HCEC 1CT (cell line): Measurements from ENCODE around the gene IL31RA.

Experiments used
- DNase-seq: peaks from one replicate; pipeline ENCODE4 v3.0.0-alpha.2; 2017

The IL31RA gene

GRCh38 chr5:55860709-55861108 is 9.6 kb downstream of the IL31RA start:
- no peak for DNase-seq

DNA sequence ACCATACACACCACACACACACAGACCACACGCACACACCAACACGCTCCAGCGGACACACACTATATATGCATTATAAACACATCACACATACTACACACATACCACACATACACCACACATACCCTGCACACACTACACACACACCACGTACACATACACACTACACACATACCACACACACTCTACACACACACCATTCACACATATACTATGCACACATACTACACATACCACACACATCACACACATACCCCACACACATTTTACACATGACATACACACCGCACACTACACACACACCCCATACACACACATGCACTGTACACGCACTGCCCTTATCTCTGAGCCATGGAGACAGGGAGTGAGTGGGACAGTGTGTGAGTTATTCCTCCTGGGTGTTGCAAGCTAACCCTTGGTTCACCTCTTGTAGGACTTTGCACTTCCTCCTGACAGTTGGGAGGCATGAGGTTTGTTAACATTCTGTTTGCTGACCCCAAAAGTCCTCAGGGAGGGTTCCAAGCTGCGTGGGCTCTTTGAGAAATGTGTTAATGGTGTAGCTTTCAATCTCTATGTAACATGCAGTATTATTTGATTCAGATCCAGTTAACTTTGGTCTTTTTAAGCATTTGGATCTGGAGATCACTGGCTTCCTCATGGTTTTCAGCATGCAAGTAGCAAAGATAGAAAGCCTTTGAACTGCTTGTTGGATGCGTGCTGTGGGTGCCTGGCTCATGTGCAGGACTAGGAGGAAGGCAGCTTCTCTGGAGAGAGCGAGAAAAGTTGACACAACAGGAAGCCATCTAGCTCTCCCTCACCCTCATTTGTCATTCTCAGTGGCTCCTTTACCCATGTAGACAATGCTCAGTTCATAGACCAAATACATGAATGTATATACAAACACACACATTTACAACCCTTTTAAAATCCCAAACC is 13.7 kb downstream of the IL31RA start:
- peak; percentile 10 for DNase-seq

DNA sequence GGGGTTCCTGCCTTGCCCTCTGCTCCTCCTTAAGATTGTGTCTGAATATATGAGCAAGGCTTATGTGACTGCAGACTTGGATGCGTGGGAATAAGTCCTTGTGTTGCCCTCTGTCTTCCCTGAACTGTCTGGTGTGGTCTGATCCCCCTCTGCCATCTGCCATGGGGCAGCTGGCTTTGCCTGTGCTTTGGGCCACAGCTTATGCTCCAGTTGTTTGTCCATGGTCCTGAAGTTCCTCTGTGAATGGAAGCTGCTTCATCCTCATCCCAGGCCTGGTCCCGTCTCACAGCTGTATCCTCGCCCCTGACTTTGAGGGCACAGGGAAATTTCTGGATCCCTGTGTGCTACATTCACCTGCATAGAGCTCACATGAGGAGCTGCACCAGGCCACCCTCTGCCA is 14.7 kb downstream of the IL31RA start:
- no peak for DNase-seq

- no peak for DNase-seq
Observed at GRCh38 chr5:55866485-55866884, 15.3 kb downstream of the IL31RA start.

- DNase-seq = no peak
Observed at GRCh38 chr5:55866934-55867333, 15.8 kb downstream of the IL31RA start.

GRCh38 chr5:55868846-55869245 is 17.7 kb downstream of the IL31RA start:
- DNase-seq = peak; percentile 100

- DNase-seq = no peak
Observed at GRCh38 chr5:55869847-55870246, 18.7 kb downstream of the IL31RA start.

- DNase-seq = no peak
Observed at GRCh38 chr5:55873234-55873633, 22.1 kb downstream of the IL31RA start.

- DNase-seq = no peak
Observed at GRCh38 chr5:55877655-55878054, 26.5 kb downstream of the IL31RA start.

DNA sequence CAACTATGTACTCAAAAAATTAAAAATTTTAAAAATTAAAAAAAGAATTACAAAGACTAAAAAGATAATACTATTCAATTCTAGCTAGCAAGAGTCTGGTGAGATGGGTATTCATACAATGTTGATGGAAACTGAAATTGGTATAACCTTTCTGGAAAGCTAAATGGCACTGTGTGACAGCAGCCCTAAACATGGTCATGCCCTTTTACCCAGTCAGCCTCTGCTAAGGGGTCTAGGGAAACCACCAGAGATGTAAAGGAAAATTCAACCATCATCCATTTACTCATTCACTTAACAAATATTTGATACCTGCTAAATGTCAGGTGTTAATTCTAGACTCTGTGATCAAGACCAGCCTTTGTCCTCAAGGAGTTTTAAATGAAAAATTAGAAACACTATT is 29.3 kb downstream of the IL31RA start:
- DNase-seq = no peak

DNA sequence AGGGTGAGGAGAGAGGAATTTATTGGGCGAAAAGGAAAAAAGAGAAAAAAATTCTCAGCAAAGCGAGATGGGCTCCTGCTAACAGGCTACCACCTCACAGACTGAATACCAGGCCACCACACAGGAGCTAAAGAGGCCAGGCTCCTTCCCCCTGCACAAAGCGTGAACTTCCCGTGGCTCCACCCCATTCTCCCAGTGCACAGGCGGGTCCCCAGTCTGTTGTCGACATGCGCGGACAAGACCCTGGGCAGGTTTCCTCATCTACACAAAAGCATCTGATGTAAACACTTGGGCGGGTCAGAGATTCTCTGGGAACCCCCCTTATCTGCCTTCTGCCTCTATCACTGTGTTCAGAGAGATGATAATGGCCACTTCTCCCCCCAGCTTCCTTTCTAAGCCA is 34.2 kb downstream of the IL31RA start:
- no peak for DNase-seq

GRCh38 chr5:55888205-55888604 is 37.0 kb downstream of the IL31RA start:
- DNase-seq = no peak

GRCh38 chr5:55892479-55892878 is 41.3 kb downstream of the IL31RA start:
- DNase-seq = no peak

GRCh38 chr5:55894135-55894534 is 43.0 kb downstream of the IL31RA start:
- no peak for DNase-seq

- no peak for DNase-seq
Observed at GRCh38 chr5:55895346-55895745, 44.2 kb downstream of the IL31RA start.

DNA sequence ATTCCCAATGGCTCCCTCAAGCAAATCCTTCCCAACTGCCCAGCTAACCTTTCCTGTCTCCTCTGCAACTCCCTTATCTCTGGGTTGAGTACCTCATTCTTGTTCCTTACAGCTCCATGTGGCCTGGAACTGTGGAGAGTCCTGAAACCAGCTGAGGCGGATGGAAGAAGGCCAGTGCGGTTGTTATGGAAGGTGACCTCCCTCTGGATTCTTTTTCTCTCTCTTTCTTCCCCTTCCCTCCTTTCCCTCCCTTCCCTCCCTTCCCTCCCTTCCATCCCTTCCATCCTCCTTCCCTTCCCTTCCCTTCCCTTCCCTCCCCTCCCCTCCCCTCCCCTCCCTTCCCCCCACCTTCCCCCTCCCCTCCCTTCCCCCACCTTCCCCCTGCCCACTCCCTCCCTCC is 45.1 kb downstream of the IL31RA start:
- DNase-seq = no peak

DNA sequence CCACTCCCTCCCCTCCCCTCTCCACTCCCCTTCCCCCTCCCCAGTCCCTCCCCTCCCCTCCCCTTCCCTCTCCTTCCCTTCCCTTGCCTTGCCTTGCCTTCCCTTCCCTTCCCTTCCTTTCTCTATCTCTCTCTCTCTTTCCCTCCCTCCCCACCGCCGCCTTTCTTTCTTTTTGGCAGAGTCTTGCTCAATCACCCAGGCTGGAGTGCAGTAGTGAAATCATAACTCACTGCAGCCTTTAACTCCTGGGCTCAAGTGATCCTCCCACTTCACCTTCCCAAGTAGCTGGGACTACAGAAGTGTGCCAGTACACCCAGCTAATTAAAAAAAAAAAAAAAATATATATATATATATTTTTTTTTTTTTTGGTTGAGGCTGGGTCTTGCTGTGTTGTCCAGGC is 45.5 kb downstream of the IL31RA start:
- DNase-seq = no peak

DNA sequence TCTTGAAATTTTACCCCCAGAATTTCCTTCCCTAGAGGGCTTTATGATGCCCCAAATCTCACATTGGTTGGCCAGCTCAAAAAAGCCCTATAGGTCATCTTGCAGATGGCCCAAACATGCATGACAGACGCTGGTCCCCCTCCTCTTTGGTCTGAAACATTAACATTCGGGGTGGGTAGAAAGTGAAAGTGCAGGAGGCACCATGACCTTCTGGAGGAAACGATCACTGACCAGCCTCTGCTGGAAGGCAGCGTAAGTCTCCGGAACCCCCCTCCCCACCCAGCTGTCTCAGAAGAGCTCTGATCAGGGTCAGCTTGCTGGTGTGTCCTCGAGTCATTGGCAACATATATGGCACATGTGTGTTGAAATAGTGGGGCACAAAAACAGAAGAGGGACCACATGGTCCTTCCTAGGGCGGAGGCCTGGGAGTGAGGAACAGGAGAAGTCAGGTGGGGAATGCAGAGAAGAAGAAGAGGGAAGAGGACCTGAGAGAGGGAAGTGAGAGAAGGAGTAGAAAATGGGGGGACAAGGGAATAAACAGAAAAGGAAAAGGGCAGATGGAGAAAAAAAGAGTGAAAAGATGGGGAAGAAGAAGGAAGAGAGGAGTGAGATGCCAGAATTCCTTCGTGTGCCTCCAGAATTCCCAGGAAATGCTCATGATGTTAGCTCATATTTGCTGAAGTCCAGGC is 46.2 kb downstream of the IL31RA start:
- DNase-seq = no peak

DNA sequence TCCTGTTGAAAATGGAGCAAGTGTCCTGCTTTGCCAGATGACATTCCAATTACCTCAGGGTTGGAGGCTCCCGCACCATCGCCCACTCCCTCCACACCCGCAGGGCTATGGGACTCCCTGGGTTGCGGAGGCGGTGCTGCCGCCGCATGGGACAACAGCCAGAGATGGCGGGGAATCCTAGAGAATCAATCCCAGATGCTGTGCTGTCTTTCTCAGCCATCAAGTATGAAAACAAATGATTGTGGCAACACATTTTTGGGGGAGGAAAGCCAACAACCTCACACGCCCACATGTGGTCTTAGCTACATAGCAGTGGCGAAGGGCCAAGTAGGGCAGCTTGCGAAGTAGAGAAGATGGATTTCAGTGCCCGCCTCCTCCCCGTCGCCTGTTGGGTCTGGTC is 46.7 kb downstream of the IL31RA start:
- DNase-seq = peak; percentile 24

DNA sequence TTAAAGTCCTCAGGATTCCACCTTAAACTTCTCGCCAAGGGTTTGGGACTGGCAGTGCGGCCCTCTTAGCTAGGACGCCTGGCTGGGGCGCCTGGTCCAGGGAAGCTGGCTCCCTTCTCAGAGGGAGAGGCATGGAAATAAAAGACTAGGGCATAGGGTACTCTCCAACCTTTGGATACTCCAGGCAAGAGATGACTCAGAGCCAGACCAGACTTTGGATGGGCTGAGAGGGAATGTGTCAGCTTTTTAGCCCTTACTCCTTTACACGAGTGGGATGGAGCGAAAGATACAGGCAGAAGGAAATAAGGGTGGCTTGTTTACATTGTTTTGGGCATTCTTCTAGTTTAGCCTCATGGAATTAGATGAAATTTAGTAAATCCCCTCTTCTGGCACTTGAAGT is 48.2 kb downstream of the IL31RA start:
- DNase-seq = peak; percentile 41

GRCh38 chr5:55900068-55900467 is 48.9 kb downstream of the IL31RA start:
- no peak for DNase-seq

DNA sequence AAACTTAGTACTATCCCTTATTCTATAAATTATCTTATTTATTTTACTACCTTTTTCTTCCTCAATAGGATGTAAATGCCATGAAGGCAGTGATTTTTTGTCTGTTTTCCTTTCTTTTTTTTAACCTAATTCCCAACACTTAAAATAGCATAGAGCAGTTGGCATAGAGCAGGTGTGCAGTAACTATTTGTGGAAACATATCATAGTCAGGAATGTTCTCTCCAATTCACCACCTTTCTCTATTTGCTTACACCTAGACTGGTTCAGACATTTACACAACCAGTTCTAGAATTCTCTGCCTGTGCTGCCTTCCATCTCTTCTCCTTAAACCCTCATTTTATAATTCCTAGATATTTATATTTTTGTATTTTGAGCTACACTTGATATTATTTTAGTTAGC is 49.6 kb downstream of the IL31RA start:
- DNase-seq = no peak

DNA sequence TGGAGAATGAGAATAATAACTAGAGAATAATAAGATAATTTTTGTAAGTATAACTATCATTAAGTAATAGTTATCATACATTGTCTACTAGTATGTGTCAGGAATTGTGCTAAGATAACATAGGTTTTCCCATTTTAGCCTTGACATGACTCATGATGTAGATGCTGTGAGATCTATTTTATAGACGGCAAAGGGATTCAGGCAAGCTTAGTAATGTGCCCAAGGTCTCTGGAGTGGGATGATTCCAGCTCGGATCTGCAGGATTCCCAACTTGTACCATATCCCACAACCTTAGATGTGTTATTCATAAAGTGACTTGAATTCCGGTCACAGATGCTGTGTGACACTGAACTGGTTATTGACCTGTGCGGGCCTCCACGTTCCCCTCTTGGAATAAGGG is 51.5 kb downstream of the IL31RA start:
- DNase-seq = no peak

- DNase-seq = no peak
Observed at GRCh38 chr5:55903121-55903701, 52.1 kb downstream of the IL31RA start.
